Mucosa of descending colon (tissue), 3 donors: ENCODE measurements around the gene RASA4. TPM values are rescaled to one million over a fixed set of nuclear protein-coding genes. Genes with fewer than 3 reads are reported as not detected.
A peak's percentile ranks its signal among the peaks of the same experiment; 100 is the strongest.
"Not testable (repeated sequence)": the region's sequence is repeated elsewhere in the genome, so short reads cannot be mapped to it uniquely, and the experiment has no call there.

ENCODE experiments used
- ATAC-seq: fragments of 200-7000 bp; cut with Tn5 transposase; one replicate; pipeline ENCODE4 v1.9.1; 2020; ENCODE audit warnings: mild to moderate bottlenecking, moderate library complexity
- DNase-seq, 3 donors: peaks; one replicate each; pipeline ENCODE4 v3.0.0-alpha.2; 2020
- H3K36me3 ChIP-seq: fragments of 200-600 bp; one replicate; pipeline ENCODE4 v1.8.0; 2021; ENCODE audit warnings: low read depth, mild to moderate bottlenecking
- H3K4me1 ChIP-seq: fragments of 200-600 bp; one replicate; pipeline ENCODE4 v1.8.0; 2021; ENCODE audit warnings: low read depth, mild to moderate bottlenecking
- H3K4me3 ChIP-seq: fragments of 200-600 bp; one replicate; pipeline ENCODE4 v1.8.0; 2021; ENCODE audit warnings: mild to moderate bottlenecking
- H3K9me3 ChIP-seq: fragments of 200-600 bp; one replicate; pipeline ENCODE4 v1.8.0; 2021; ENCODE audit warnings: mild to moderate bottlenecking
- intact Hi-C, 2 donors: fragments of 100-400 bp; cut with DNase I in 1 of 2; cut with micrococcal nuclease in 1 of 2; formaldehyde crosslinking; loops; one replicate each; pipeline versions ENCODE4 v1.11.0 to v1.11.1; 2022; cut with DNase I, micrococcal nuclease
- total RNA-seq, 3 donors: library from RNA; stranded (reverse); fragmentation: NEBNext Ultra II Directional in 2 of 3; extraction: Animal tissue kit (Norgen Biotek cat#: 25700) in 2 of 3; gene quantifications; one replicate each; pipeline versions ENCODE4 v1.2.1 to v1.2.4, GENCODE V29; 2021 to 2023
- TF ChIP-seq, protein P1 (sequence below): fragments of 200-600 bp; IDR thresholded peaks from one replicate; pipeline ENCODE4 v1.8.0; 2022; ENCODE audit warnings: antibody characterized with exemption, mild to moderate bottlenecking
- donor health status: DM: no; HTN: no; CAD: no; lungs with moderate emphysema.
- donor health status: DM: no; HTN: no; CAD: no.
- donor health status: DM: no; HTN: yes; CAD: no.

Gene RASA4
- total RNA-seq, 3 donors from 2014 or later: 18.3 to 68.4 (median 21.5) TPM

DNA sequence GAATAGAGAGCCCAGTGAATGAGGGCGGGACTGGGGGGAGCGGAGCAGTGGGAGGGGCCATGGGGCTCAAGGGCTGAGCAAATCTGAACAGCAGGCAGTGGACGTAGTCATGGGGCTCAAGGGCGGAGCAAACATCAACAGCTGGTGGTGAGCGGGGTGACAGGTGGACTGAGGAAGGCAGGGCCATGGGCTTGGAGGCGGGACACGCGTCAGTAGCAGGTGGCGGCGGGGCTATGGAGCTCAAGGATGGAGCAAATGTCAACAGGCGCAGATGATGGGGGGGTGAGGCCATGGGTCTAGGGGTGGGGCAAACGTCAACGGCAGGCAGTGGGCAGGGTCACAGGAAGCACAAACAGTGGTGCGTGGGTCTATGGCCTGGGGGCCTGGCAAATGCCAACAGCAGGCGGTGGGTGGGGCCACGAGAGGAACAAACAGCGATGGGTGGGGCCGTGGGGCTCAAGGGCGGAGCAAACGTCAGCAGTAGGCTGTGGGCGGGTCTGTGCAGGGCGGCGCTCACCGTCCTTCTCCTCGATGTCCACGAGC lies 24.0 kb downstream of the RASA4 start:
- intact Hi-C loops, H3K4me3 ChIP-seq, H3K36me3 ChIP-seq, H3K4me1 ChIP-seq, H3K9me3 ChIP-seq: not testable (repeated sequence)
- ATAC-seq (peak; percentile 81), DNase-seq (peak; percentile 82 to 88 (median 88))

DNA sequence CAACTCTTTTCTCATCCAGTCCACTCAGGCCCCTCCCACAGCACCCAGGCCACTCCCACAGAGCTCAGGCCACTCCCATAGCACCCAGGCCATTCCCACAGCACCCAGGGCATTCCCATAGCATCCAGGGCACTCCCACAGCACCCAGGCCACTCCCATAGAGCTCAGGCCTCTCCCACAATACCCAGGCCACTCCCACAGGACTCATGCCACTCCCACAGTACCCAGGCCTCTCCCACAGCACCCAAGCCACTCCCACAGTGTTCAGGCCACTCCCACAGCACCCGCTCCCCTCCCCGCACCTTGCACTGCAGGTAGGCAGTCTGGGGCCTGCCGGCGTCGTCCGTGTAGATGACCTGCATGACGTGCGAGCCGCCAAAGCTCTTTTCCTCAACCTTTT lies 26.7 kb downstream of the RASA4 start:
- intact Hi-C loops, H3K4me1 ChIP-seq, H3K36me3 ChIP-seq, DNase-seq, H3K4me3 ChIP-seq, H3K9me3 ChIP-seq: not testable (repeated sequence)
- peak; percentile 74 for ATAC-seq

DNA sequence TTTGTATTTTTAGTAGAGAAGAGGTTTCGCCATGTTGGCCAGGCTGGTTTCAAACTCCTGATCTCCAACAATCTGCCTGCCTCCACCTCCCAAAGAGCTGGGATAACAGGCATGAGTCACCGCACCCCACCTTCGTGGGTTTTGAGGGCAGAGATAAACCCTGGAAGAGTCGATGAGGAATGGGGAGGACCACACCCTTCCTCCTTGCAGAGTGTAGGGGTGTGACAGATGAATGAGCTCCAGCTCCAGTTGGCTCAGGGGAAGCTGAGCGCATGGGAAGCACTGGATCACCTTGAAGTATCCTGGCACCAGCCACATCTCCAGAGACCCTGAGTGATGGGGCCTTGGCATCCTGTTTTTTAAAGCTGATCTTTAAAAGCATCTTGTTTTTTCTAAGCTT lies 33.1 kb downstream of the RASA4 start:
- peak; percentile 13 for ATAC-seq
- intact Hi-C loops: not testable (repeated sequence)

DNA sequence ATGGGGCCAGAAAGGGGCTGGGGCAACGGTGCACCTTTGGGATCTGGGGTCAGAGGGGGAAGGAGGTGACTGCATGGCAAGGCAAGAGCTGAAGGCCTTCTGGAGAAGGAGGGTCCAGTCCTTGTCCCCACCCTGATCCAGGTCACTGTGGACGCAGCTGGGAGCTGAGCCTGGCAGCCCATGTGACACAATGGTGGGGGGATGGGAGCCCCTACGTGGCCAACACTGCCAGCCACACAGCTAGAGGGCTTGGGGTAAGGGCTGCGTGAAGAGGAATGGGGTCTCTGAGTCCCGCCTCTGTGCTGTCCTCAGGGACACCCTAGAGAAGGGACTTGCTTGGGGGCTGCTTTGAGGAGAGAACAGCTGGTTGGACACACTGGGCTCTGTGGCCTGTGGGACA lies 34.8 kb downstream of the RASA4 start:
- ATAC-seq, H3K4me1 ChIP-seq, intact Hi-C loops, DNase-seq, H3K9me3 ChIP-seq, H3K4me3 ChIP-seq, H3K36me3 ChIP-seq: not testable (repeated sequence)

More for the DNA sequence above, 33.1 kb downstream of the RASA4 start:
- H3K4me3 ChIP-seq, DNase-seq, H3K4me1 ChIP-seq, H3K9me3 ChIP-seq, H3K36me3 ChIP-seq: not testable (repeated sequence)

DNA sequence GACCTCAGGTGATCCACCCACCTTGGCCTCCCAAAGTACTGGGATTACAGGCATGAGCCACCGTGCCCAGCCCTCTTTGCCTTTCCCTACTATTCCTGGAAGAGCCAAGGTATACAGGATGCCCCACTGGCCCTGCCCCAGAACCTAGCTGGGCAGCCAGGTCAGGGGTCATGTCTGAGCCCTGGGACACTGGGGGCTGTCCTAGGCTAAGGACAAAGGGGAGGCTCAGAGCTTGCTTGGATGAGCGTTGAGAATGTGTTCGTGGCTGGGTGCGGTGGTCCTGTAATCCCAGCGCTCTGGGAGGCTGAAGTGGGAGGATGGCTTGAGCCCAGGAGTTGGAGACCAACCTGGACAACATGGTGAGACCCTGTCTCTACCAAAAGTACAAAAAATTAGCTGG lies 38.1 kb downstream of the RASA4 start:
- H3K36me3 ChIP-seq, intact Hi-C loops, H3K4me3 ChIP-seq, H3K9me3 ChIP-seq, ATAC-seq, H3K4me1 ChIP-seq: not testable (repeated sequence)
- peak in 1 of 3 donors; percentile 23 for DNase-seq

DNA sequence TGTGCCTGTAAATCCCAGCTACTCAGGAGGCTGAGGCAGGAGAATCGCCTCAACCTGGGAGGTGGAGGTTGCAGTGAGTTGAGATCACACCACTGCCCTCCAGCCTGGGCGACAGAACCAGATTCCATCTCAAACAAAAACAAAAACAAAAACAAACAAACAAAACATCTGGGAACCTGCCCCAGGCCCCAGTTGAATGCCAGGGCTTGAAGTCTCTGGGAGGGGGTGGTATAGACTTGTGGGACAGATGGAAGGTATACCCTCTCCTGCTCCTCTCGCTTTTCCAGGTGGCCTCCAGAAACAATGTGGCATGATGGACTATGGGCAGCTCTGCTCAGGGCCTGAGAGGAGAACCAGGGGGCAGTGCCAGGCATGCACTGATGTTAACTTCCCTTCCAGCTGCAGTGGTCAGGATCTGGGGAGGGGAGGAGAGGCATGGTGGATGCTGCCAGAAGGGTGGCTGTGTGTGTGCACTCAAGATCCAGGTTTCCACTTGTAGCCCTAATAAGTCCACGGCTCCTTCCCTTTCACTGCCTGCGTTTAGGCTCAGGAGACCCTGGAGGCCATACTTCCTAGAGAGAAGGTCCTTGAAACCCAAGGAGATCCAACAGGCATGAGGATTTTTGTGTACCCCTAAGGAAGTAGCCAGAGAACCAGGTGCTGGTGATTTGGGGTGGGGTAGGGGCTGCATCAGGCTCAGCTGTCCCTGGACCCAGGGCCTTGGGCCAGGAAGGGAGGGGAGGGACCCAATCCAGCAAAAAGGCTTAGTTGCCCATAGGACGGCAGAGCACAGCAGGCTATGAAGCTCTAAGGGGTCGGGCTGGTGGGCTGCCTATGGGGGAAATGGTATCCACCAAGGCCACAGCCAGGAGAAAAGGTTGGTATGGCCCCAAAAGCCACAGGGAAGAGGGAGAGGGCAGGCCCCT lies 39.0 kb downstream of the RASA4 start:
- ATAC-seq, H3K4me1 ChIP-seq, H3K4me3 ChIP-seq, intact Hi-C loops, H3K36me3 ChIP-seq, H3K9me3 ChIP-seq: not testable (repeated sequence)
- DNase-seq: peak in 1 of 3 donors; percentile 5

DNA sequence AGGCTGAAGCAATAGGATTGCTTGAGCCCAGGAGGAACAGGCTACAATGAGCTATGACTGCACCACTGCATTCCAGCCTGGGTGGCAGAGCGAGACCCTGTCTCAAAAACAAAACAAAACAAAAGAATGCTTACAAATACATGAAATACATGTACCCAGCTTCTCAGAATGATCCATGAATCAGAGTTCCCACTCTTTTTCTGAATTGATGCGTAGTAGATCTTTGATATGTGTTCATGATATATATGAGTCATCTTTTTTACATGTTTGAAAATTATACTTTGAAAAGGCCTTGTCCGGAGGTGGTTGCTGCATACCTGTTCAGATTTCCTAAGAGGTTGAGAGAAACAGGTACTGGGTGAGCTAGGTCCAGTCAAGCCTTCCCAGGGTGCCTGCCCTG lies 40.2 kb downstream of the RASA4 start:
- DNase-seq, H3K36me3 ChIP-seq, H3K4me1 ChIP-seq, H3K4me3 ChIP-seq, H3K9me3 ChIP-seq, ATAC-seq, intact Hi-C loops: not testable (repeated sequence)

DNA sequence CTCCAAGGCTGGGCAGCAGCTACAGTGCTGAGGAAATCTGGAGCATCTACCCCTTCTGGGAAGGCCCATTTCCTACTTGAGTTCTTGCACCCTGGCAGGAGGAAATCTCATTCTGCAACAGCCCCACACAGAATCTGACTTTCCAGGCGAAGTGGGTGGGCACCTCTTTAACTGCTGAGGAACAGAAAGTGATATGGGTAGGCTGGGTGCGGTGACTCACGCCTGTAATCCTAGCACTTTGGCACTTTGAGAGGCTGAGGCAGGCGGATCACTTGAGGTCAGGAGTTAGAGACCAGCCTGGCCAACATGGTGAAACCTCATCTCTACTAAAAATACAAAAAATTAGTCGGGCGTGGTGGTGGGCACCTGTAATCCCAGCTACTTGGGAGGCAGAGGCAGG lies 41.9 kb downstream of the RASA4 start:
- H3K4me3 ChIP-seq, intact Hi-C loops: not testable (repeated sequence)

DNA sequence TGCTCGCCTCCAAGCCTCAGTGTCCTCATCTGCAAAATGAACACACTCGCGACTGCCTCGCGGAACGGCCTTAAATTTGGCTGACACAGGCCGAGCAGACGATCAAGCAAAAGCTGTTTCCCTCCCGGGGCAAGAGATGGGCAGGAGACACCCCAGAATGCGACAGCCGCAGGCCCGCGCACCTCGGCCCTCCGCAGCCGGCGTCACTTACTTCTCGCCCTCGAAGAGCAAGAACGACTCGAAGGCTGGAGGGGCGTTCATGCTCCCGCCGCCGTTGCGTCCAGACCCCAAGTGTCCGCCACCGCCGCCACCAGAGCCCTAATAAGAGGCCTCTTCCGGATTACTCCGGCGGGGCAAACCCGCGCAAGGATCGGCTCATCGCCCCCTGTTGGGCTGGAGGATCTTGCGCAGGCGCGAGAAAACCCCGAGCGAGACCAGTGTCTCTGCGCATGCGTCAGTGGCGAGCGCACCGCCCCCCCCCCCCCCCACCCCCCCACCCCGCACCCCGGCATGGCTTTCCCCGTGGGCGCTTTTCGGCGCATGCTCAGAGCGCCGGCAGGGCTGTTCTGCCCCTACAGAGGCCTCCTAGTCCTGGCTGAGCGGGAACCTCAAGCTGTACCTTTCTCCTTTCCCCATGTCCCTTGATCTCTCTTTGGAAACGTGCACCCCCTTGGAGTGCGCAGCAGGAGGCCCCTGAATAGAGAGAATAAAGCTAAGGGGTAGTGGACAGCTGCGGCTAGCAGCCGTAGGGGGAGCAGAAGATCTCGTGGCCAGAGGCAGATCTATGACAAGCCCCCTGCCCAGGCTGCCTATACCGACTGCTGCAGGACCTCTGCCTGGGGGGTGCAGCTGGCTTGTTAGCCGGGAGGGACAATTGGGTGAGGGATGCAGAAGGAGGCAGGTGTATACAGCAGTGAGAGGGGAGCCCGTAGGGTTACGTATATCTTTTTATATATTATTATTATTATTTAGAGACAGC lies 44.0 kb downstream of the RASA4 start, which contains the start of gene POLR2J3:
POLR2J3 (minus strand) TSS at position 323 of the 979 bp plus-strand sequence; CDS start at position 261, 62 bp downstream.
- peak within 1 kb of the TSS; percentile 90 for H3K4me3 ChIP-seq
- DNase-seq: peak; percentile 95 to 100 (median 96)
- H3K36me3 ChIP-seq, H3K9me3 ChIP-seq, intact Hi-C loops, H3K4me1 ChIP-seq: not testable (repeated sequence)
- TF ChIP-seq, protein P1, sequence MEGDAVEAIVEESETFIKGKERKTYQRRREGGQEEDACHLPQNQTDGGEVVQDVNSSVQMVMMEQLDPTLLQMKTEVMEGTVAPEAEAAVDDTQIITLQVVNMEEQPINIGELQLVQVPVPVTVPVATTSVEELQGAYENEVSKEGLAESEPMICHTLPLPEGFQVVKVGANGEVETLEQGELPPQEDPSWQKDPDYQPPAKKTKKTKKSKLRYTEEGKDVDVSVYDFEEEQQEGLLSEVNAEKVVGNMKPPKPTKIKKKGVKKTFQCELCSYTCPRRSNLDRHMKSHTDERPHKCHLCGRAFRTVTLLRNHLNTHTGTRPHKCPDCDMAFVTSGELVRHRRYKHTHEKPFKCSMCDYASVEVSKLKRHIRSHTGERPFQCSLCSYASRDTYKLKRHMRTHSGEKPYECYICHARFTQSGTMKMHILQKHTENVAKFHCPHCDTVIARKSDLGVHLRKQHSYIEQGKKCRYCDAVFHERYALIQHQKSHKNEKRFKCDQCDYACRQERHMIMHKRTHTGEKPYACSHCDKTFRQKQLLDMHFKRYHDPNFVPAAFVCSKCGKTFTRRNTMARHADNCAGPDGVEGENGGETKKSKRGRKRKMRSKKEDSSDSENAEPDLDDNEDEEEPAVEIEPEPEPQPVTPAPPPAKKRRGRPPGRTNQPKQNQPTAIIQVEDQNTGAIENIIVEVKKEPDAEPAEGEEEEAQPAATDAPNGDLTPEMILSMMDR: peak; percentile 91
- peak; percentile 98 for ATAC-seq

More for the DNA sequence above, 41.9 kb downstream of the RASA4 start:
- H3K36me3 ChIP-seq, H3K4me1 ChIP-seq, ATAC-seq, H3K9me3 ChIP-seq, DNase-seq: not testable (repeated sequence)

DNA sequence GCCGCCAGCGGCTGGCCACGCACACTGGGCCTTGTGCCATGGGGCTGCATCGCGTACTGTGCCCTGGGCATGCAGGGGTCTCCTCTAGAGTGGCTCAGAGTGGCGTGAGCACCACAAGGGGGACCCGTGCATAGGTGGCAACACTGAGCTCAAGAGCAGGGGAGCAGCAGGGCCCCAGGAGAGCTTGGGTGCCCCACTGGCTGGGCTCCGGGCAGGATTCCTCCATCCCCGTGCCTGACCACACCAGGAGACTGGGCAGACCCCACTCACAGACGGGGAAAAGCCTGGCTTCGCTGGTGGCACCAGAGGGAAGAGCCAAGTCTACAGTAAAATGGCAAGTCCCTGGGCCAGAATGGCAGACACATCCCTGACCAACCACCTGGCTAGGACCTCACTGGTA lies 47.9 kb downstream of the RASA4 start:
- H3K4me3 ChIP-seq, H3K4me1 ChIP-seq, ATAC-seq, H3K36me3 ChIP-seq, H3K9me3 ChIP-seq, intact Hi-C loops: not testable (repeated sequence)
- DNase-seq: peak in 2 of 3 donors; percentile 6 to 11

DNA sequence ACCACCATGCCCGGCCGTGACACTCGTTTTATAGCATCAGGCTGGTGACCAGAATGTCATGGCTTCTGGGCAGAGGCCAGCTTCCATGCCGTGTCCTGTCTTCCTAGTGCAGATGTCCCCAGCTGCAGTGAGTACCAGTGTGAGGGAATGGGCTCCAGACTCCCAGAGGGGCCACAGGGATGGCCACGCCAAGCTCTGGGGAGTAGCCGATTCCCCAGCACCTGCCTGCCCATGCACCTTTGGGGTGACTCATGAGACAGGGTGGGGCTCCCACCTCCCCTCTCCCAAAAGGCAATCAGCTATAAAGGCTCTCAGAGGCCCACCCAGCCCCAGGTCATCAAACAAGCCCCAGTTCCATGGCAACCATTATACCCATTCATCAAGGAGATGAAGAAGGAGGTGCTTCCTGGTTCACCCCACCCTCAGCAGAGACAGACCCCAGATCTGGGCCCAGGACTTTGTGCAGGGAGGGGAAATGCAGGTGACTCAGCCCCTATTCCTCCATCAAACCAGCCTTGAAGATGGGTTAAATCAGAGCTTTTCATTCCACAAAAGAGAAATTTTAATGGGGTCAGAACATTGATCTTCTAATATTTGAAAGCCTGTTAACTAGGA lies 65.6 kb downstream of the RASA4 start, which contains the start of gene SPDYE2:
SPDYE2 (plus strand) TSS at position 419 of the 615 bp plus-strand sequence. CDS start 2,030 bp downstream, outside the sequence.
- H3K36me3 ChIP-seq, H3K4me1 ChIP-seq, H3K4me3 ChIP-seq, ATAC-seq, DNase-seq, intact Hi-C loops, H3K9me3 ChIP-seq: not testable (repeated sequence)

DNA sequence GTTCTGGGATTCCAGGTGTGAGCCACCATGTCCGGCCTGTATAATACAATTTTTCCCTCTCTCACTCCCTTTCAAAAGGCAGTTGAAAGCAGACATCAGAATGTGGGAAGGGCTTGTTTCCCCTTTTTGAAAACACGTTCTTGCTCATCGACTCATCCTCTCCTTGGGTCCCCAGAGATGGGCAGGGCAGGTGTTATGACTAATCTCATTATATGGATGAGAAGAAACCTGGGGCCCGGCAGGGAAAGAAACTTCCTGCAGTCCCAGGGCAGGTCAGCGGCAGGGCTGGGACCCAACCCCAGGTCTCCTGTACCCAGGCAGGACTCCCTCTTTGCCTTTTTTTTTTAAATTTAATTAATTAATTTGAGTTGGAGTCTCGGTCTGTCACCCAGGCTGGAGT lies 70.2 kb downstream of the RASA4 start:
- peak; percentile 15 for ATAC-seq
- H3K9me3 ChIP-seq, DNase-seq, H3K4me1 ChIP-seq, intact Hi-C loops, H3K4me3 ChIP-seq, H3K36me3 ChIP-seq: not testable (repeated sequence)
